Tibial nerve (tissue), 3 donors: ENCODE measurements around the gene RTN4.

Experiments
- POLR2A ChIP-seq, 2 donors: fragments of 450-650 bp; IDR thresholded peaks; one replicate each; pipeline ENCODE4 v1.6.1; 2017; ENCODE audit warnings: antibody characterized with exemption in 2 of 2, mild to moderate bottlenecking in 2 of 2, moderate library complexity in 2 of 2
- TF ChIP-seq, protein P1 (sequence below), 5 experiments: fragments of 200-600 bp in 3 of 5; fragments of 450-650 bp in 2 of 5; sonication (generic) in 3 of 5; IDR thresholded peaks; one replicate each; pipeline ENCODE4 v1.5.1; 2016 to 2019; ENCODE audit warnings: antibody characterized with exemption in 5 of 5, mild to moderate bottlenecking in 3 of 5, moderate library complexity in 2 of 5

DNA sequence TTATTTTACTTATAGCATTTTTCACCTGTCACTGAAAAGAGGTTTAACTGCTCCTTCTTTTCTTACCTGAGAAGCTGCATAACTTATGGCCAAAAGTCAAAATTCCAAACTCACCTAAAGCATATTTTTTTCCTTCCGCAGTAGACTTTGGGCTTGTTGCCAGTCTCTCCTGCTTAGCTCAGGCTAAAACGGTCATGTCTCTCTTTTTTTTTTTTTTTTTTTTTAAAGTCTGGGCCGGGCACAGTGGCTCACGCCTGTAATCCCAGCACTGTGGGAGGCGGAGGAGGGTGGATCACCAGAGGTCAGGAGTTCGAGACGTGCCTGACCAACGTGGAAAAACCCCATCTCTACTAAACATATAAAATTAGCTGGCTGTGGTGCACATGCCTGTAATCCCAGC is 113.5 kb downstream of the RTN4 start:
- TF ChIP-seq, protein P1, sequence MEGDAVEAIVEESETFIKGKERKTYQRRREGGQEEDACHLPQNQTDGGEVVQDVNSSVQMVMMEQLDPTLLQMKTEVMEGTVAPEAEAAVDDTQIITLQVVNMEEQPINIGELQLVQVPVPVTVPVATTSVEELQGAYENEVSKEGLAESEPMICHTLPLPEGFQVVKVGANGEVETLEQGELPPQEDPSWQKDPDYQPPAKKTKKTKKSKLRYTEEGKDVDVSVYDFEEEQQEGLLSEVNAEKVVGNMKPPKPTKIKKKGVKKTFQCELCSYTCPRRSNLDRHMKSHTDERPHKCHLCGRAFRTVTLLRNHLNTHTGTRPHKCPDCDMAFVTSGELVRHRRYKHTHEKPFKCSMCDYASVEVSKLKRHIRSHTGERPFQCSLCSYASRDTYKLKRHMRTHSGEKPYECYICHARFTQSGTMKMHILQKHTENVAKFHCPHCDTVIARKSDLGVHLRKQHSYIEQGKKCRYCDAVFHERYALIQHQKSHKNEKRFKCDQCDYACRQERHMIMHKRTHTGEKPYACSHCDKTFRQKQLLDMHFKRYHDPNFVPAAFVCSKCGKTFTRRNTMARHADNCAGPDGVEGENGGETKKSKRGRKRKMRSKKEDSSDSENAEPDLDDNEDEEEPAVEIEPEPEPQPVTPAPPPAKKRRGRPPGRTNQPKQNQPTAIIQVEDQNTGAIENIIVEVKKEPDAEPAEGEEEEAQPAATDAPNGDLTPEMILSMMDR (IDR thresholded peaks at IDR 0.05) = no peak
- TF ChIP-seq POLR2A (IDR thresholded peaks at IDR 0.05) = no peak
